GM12864 (cell line): Measurements from ENCODE around the gene KCNQ1OT1.

Source experiments
- DNase-seq: peaks from one replicate; pipeline ENCODE4 v3.0.0-alpha.2; 2011; ENCODE audit warnings: low read depth
- H3K4me3 ChIP-seq: 2 replicates; pipeline ENCODE4 v1.5.1; 2011; ENCODE audit warnings: mild to moderate bottlenecking, low read depth, low read length, control low read depth
- CTCF ChIP-seq: IDR thresholded peaks from 2 replicates; pipeline ENCODE4 v1.5.1; 2011; ENCODE audit warnings: low read depth, mild to moderate bottlenecking, moderate library complexity, low read length, control low read depth, inconsistent platforms; ENCODE audit errors: missing control alignments

KCNQ1OT1 gene

DNA sequence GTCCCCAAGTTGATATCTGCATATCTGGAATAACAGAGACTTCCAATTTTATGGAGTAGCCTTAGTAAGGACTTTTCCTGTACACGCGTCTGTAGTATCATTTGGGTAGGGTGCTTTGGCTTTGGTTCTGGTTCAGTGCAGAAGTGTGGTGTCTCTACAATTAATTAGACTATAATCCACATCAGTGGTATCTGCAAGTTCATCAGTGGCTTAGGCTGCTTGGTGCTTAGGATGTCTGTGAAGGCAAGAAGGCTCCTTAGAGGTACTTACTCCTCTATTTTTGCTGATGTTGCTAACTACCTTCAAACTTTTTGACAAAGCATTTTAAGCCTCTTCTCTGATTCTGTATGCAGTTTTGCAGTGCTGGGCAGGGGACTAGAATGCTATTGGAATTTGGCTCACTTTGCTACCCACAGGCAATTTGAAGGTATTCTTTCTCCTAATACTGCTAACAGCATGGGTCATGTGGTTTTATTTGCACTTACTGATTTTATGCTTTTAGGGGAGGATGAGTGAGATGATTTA lies 49.4 kb downstream of the KCNQ1OT1 start:
- no peak overlapping the region for H3K4me3 ChIP-seq
- no peak for DNase-seq
- no peak for TF ChIP-seq CTCF

DNA sequence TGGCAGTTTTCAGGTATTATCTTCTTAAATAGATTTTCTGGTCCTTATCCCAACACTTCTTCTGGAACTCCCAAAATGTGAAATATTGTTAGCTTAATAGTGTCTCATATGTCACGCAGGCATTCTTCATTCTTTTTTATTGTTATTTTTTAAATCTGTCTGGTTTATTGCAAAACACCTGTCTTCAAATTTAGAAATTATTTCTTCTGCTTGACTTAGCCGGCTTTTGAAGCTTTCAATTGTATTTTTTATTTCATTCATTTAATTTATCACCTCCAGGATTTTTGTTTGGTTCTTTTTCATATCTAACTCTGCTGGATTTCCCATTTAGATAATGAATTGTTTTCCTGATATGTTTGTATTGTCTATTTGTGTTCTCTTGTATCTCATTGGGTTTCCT lies 49.9 kb downstream of the KCNQ1OT1 start:
- no peak for TF ChIP-seq CTCF

GRCh38 chr11:2649400-2649799 lies 50.4 kb downstream of the KCNQ1OT1 start:
- DNase-seq, result no peak
- TF ChIP-seq CTCF, result no peak
- H3K4me3 ChIP-seq, result no peak overlapping the region

More for the DNA sequence above, 49.9 kb downstream of the KCNQ1OT1 start:
- no peak for DNase-seq
- H3K4me3 ChIP-seq, result no peak overlapping the region

DNA sequence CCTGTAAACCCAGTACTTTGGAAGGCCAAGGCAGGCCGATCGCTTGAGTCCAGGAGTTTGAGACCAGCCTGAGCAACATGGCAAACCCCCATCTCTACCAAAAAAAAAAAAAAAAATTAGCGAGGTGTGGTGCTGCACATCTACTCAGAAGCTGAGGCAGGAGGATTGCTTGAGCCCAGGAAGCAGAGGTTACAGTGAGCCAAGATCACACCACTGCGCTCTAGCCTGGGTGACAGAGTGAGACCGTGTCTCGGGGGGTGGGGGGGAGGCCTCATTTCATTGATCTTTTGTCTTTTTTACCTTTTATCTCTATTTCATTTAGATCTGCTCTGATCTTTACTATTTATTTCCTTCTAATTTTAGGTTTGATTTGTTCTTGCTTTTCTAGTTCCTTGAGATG lies 51.8 kb downstream of the KCNQ1OT1 start:
- no peak for TF ChIP-seq CTCF
- no peak overlapping the region for H3K4me3 ChIP-seq

GRCh38 chr11:2647167-2647566 lies 52.6 kb downstream of the KCNQ1OT1 start:
- no peak for TF ChIP-seq CTCF
- no peak for DNase-seq
- no peak overlapping the region for H3K4me3 ChIP-seq

More for the DNA sequence above, 51.8 kb downstream of the KCNQ1OT1 start:
- DNase-seq, result no peak

GRCh38 chr11:2645779-2646118 lies 54.0 kb downstream of the KCNQ1OT1 start:
- no peak for TF ChIP-seq CTCF
- DNase-seq, result no peak
- no peak overlapping the region for H3K4me3 ChIP-seq

DNA sequence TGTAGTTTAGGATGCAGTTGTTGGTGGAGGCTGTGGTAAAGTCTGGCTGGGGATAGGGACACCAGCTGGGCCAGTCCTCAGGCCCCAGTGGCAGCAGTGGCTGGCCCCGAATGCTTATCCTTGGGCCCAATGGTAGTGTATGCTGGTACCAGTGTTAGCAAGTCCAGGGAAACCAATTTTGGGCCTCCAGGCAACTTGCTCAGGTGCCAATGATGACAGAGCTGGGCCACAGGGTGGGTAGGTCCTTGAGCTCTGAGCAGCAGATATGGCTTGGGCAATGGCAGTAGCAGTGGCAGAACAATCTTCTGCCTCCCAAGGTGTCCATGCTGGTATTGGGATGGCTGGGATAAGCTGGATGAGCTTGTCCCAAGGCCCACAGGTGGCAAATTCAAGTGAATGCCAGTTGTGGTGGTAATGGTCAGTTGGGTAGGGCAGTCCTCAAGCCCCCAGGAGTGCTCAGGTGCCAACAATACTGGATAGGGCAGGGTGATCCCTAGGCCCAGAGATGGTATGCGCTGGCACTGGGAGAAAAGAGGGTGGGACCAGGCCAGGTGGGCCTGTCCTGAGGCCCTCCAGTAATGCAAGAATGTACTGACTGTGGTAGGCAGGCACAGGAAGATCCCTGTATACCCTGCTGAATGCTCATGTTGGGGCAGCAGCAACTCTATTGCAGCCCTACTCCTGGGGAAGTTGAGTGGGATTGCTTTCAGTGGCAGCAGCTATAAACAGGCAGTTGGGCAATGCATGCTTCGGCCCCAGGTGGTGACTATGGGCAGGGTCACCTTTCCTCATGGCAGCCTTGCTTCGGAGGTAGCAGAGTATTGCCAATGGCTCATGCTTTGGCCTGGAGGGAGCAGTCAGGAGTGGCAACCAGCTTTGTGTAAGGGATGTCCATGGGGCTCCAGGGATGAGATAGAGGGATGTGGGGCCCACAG lies 54.7 kb downstream of the KCNQ1OT1 start:
- DNase-seq, result no peak
- H3K4me3 ChIP-seq, result no peak overlapping the region
- no peak for TF ChIP-seq CTCF
